Activated CD4-positive, alpha-beta T cell treated with anti-CD3 and anti-CD28 coated beads, Interleukin-2, amount 50 U/mL, for 1 hour (primary cell): ENCODE measurements around the gene RTP5.
A peak's percentile ranks its signal among the peaks of the same experiment; 100 is the strongest.
"Not testable (repeated sequence)": the region's sequence is repeated elsewhere in the genome, so short reads cannot be mapped to it uniquely, and the experiment has no call there.

Source experiments
- DNase-seq: peaks from one replicate; pipeline ENCODE4 v3.0.0-alpha.2; 2020

RTP5 gene

DNA sequence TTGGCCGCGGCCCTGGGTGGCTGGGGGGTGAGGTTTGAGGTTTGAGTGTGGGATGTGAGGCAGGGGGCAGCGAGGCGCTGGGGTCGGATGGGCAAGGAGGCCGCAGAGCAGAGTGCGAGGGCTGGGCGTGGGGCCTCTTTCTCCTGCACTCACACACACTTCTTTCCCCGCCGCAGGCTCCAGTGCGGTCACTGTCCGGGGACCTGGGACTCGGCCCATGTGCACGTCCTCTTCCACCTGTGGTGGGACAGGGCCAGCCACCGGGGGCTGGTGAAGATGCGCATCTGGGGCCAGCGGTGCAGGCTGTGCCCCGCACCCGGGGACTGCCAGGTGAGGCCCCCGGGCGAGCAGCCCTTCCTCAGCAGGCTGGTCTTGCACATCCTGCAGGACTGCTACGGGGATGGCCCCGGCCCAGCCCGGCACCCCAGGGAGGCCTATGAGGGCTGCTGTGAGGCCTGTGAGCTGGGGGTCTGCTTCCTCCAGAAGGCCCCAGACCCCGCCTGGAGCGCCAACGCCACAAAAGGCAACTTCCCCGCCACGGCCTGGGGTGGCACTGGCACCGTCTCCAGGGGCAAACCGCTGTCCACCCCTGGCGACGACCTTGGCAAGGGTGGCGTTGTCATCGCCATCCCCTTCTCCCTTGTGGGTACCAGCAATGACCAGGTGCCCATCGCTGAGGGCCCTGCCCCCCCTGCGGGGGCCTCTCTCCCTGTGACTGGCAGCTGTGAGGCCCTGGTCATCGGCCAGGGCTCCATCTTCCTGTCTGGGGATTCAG, 2.2 kb downstream of the RTP5 start:
- no peak for DNase-seq

DNA sequence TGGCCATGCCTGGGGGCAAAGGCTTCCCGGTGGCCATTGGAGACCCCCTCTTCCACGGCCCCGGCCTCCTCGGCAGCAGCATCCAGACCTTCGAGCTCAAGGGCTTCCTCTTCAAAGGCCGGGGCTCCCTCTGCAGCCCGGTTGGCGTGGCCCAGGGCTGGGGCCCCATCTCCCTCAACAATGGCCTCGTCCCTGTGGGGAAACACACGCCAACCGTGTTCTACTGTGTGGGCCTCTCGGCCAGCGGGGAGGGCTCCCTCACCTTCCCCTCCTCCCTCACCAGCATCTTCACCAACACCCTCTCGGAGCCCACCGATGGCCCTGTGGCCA, 2.7 kb downstream of the RTP5 start:
- DNase-seq = no peak

DNA sequence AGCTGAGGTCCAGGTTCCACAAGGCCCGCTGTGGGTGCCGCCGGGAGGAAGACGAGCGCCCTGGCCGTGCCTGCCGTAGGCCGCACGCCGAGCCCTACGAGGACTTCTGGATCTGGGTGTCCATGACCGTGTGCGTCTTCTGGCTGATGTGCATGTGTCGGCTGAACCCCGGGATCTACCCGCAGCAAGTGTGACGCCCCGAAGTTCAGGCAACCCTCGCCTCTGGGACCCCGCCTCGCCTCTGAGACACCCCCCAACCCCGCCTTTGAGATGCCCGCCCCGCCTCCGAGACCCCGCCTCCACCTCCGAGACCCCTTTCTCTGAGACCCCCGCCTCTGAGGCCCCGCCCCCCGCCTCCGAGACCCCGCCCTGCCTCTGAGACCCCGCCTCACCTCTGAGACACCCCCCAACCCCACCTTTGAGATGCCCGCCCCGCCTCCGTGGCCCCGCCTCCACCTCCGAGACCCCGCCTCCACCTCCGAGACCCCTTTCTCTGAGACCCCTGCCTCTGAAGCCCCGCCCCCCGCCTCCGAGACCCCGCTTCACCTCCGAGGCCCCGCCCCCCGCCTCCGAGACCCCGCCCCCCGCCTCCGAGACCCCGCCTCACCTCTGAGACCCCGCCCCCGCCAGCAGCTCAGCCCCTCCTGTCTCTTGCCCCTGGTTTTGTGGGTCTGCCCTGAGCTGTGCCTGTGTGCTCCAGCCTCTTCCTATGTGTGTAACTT, 3.7 kb downstream of the RTP5 start:
- DNase-seq = no peak

DNA sequence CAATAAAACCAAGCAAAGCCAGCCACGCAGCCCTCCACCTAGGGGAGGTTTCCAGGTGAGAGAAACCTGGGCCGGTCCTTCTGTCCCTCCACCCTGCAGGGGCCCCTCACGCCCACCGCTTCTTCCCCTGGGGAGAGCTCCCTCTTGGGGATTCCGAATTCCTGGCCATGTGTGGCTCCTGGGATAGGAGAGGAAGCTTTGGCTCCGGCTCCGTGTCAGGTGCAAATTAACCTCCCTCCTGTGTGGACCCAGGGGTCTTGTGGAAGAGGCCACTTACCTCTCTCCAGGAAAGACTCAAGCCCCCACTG, 4.2 kb downstream of the RTP5 start:
- DNase-seq = no peak

DNA sequence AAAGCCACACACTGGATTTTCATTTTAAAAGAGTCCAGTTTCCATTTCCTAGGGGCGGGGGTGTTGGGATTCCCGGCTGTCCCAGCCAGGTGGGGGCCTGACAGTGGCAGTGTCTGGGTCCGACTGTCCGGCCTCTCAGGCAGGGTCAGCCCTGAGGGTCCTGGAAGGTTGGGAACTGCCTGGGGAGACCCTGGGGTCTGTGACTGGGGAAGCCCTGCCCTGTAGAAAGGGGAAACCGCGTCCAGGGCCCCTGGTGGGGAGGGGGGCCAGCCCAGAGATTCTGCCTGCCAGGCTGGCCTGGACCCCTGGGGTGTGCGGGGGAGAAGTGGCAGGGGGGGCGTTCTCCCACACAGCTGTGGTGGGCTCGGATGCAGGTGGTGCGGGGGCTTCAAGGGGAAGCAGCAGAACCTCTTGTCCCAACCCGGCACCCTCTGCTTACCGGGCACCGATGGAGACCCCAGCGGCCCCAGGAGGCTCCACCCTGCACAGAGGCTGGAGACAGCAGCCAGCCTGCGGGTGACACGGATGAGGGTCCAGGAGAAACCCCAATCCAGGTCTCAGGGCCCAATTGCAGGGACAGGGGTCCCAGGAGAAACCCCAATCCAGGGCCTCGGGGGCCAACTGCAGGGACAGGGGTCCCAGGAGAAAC, 4.9 kb downstream of the RTP5 start:
- no peak for DNase-seq

DNA sequence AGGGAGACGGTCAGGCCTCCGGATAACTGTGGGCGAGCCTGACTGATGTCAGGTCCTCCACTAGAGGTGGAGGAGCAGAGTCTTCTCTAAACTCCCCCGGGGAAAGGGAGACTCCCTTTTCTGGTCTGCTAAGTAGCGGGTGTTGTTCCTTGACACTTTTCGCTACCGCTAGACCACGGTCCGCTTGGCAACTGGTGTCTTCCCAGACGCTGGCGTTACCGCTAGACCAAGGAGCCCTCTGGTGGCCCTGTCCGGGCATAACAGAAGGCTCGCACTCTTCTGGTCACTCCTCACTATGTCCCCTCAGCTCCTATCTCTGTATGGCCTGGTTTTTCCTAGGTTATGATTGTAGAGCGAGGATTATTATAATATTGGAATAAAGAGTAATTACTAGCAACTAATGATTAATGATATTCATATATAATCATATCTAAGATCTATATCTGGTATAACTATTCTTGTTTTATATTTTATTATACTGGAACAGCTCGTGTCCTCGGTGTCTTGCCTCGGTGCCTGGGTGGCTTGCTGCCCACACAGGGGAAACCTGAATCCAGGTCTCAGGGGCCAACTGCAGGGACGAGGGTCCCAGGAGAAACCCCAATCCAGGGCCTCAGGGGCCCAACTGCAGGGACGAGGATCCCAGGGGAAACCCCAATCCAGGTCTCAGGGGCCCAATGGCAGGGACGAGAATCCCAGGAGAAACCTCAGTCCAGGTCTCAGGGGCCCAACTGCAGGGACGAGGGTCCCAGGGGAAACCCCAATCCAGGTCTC, 6.4 kb downstream of the RTP5 start:
- DNase-seq = not testable (repeated sequence)

DNA sequence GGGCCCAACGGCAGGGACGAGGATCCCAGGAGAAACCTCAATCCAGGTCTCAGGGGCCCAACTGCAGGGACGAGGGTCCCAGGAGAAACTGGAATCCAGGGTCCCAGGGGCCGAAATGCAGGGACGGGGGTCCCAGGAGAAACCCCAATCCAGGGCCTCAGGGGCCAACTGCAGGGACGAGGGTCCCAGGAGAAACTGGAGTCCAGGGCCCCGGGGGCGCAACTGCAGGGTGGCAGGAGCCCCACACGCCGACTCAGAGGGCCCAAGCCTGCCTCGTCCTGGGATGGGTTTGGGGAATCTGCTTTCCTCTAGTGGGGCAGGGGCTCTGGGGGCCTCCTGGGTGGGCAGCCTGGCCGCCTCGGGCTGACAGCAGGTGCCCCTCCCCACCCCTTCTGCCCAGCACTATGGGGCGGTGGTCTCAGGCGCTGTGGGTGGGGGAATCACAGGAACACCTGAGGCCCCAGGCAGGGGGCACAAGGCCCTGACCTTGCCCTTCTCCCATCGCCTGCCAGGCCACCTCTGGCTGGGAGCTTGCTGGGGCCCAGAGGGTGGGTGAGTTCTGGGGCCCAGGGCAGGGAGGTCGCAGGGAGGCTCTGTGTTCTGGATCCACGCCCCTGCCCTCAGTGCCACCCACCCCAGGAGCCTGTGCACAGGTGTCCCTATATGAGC, 7.1 kb downstream of the RTP5 start:
- no peak for DNase-seq

DNA sequence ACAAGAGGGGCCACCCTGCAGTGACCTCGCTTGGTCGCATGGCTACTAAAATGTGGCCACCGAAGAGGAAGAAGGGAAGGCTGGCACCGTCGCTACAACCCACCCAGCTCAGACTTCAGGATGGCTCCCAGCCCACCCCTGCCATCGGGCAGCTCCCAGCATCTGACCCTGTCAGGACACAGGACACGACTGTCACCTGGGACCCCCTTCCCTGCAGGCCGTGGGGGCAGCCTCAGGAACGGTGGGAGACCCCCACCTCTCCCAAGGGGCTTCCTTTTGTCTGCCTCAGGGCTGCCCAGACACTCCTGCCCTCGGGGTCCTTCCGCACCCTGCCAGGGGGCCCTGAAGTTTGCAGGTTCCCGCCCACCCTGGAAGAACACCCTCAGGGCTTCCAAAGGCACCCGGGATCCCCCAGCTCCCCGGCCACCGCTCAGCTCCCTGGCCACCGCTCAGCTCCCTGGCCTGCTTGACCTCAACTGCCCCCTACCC, 7.7 kb downstream of the RTP5 start:
- DNase-seq = no peak

DNA sequence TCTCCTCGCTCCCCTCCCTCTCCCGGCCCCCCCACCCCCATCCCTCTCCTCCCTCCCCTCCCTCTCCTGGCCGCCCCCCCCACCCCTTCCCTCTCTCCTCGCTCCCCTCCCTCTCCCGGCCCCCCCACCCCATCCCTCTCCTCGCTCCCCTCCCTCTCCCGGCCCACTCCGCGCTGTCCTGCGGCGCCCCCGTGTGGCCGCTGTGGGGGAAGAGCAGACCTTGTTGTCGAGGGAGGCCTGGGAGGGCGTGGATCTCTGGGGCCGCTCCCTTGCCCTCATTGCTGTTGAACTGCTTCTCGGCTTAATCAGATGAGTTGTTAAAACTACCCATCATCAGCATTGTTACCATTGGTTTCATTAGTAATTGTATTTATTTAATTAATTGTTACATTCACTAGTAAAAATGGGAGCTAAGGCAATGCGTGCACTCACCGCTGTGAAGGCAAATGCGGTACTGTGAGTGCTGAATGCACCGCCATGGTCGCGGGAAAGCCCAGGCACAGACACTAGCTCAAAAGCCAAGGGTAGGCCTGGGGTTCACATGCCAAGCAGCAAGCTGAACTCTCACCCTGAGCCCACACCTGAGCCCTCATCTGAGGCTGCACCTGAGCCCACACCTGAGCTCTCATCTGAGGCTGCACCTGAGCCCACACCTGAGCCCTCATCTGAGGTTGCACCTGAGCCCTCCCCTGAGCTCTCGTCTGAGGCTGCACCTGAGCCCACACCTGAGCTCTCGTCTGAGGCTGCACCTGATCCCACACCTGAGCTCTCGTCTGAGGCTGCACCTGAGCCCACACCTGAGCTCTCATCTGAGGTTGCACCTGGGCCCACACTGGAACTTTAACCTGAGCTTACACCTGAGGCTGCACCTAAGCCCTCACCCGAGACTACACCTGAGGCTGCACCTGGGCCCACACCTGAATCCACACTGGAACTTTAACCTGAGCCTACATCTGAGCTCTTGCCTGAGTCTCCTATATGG, 8.8 kb downstream of the RTP5 start:
- DNase-seq = peak; percentile 71

DNA sequence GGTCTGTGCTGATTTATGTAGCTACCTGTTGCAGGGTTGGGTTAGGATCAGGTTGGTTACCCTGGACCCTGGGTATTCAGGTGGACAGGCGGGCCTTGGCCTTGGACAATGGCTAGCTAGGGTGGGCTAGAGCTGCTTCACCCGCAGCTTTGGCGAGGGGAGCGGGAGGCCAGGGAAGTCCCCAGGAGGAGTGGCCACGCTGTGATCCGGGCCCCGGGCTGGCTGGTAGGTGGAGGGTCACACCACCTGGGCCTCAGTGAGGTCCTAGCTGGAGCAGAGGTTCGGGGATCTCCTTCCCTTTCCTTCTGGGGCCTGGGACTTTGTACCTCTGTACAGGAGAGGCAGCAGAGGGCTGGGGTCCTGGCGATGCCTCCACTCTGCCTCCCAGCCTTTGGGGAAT, 9.8 kb downstream of the RTP5 start:
- DNase-seq = no peak

DNA sequence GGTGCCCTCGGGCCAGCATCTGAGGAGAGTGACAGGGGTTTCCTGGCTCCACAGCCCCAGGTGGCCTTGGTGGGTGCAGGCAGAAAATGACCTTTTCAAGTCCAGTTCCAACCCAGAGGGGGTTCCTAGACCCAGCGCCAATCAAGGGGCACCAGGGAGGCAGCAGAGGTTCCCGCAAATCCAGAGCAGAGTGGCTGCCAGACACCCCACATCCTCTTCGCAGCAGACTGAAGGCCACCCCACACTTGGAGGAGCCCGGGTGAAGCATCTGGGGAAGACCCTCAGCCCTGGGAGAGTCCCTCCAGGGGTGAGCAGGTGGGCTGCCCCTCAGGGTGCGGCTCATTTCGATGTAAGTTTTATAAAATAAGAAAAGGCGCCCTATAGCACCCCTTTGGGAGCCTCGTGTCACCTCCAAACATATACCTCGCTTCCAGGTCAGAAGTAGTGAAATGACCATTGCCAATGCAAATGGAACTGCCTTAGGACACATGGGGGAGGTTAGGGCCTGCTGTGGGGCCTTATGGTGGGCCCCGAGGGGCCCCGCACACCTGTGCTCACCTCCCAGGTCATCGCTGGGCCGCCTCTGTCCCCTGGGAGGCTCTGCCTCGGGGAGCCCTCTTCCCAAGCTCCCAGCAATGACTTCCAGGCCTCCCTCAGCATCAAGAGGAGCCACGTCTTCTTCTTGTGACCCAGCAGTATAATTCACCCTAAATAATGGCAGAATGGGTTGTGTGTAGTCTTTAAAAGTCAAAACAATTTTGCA, 11.0 kb downstream of the RTP5 start:
- DNase-seq = no peak

DNA sequence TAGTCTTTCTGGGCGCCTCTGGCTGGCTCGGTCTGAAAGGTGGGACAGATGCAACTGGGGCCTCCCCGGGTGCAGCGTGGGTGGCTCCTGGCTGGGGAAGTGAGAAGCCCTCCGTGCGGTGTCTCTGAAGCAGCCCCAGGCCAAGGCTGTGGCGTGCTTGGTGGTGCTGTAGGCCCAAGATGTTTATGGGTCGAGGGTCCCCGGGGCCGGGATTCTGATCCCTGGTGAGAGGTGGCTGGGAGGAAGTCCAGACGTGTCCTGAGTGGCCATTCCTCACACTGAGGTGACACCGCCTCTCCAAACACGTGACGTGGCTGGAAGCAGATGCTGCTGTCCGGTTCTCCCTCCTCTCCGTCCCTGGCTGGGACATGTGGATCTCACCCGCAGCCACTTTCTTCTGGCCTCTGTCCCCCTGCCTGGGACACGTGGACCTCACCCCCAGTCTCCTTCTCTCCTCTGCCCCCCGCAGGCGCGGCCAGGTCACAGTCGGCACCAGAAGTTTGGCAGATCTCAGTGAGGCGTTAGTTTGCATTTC, 12.6 kb downstream of the RTP5 start:
- DNase-seq = peak; percentile 30

DNA sequence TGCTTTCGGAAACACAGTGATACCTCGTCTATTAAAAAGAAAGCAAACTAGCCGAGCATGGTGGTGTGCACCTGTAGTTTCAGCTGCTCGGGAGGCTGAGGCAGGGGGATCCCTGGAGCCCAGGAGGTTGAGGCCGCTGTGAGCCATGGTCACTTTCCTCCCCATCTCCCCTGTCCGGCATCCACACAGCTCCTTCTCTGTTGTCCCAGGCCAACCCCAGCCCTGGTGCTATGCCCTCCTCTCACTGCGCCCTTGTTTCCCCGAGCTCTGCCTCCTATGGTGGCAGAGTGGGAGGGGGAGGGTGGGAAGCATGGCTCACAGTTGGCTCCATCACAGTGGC, 15.4 kb downstream of the RTP5 start:
- no peak for DNase-seq

DNA sequence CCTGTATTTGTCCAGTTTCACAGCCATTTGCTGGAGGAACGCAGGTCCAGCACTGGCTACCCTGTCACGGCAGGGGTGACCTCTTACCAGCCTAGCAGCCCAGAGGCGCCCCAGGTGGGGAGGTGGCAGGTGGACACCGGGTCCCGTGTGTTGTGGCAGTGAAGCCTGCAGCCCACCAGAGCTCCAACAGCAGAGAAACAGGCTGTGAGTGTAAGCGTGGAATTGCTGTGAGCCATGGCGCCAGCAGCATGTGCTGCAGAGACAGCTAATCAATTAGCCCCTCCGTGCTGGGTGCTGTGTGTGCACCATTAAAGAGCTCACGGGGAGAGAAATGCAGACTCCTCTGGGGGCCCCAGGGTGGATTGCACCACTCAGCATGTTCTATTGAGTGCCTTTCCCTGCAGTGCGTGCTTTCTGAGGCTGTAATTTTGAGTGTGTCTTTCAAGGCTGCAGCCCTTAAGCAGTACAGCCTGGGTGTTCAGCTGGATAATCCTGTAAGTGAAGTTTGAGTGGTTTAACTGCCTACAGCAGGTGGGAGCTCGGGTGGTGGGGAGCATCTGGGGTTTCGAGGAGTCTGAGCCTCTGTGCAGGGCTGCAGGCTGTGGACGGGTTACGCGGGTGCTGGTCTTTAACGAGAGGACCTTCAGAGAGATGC, 15.9 kb downstream of the RTP5 start:
- no peak for DNase-seq

DNA sequence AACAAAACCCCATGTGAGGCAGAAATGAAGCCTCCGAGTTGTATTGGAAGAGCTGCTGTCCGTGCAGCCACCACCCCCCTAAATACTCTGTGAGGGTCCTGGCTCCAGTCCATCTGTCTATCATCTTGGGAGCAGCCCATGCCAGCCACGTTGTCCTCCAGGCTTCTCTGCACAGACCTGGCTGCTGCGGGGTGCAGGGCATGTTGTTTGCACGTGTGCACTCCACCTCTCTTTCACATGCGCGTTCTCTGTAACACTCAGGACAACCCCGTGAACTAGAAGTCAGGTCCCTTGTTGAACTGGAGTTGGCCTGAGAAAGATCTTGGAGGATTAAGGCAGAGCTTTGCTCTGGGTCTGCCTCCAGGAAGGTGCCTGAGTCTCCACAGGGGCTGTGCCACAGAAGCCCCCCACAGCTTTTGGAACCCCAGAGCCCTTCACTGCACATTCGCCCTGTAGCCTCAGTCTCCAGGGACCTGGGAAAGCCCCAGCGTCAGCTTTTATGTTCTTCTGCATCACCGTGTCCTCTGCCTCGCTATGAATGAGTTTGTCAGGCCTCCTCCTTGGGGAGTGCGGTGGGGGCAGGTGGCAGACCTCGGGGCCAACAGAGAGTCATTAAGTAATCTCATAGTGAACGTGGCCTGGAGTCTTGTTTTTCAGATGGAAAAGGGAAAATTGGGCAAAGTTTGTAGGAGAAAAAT, 16.6 kb downstream of the RTP5 start:
- no peak for DNase-seq

DNA sequence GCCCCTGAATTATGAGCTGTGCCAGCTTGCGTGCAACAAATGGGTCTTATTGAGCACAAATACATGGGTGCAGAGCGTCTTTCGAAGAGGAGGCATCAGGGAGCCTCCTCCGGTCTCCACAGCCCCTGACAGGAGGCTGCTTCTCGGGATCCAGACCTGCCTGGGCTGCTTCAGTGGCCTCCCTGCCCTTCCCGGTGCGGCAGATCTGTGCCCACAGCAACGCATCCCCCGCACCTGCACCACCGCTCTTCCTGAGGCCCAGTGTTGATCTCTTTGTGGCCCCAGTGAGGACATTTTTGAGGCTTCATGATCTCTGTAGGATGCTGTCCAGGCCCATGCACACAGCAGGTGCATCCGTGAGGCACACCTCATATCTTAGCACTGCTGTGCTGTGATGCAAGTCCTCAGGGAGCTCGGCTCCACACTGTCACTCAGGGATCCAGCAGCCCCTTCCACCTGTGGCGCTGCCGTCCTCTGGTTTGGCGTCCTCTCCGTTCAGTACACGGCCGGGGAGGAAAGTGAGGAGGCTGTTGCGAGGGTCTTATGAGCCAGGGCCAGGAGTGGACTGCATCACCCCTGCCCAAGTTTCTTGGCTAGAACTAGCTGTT, 17.4 kb downstream of the RTP5 start:
- no peak for DNase-seq

DNA sequence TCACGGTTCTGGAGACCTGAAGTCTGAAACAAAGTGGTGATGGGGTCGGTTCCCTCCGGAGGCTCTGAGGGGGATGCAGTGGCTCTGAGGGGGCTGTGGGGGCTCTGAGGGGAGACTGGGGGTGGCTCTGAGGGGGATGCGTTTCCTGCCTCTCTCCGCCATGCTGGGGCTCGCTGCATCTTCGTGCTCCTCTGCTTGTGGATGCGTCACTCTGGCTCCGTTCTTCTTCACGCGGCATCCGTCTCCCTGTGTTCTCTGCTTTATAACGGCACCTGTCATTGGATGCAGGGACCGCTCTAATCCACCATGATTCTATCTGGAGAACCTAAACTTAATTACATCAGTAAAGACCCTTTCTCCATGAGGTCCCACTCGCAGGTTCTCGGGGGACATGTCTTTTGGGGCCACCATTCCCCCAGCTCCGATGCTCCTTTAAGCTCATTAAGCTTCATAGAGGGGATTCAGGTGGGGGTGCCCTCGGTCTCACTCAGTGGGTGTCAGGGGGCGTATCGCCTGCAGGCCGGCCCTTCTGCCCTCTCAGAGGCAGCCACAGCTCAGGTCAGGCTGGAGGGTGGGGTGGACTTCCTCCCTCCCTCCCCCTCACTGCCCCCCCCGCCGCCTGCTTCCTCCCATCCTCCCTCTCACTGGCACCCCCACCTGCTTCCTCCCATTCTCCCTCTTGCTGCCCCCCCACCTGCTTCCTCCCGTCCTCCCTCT, 18.4 kb downstream of the RTP5 start:
- no peak for DNase-seq

DNA sequence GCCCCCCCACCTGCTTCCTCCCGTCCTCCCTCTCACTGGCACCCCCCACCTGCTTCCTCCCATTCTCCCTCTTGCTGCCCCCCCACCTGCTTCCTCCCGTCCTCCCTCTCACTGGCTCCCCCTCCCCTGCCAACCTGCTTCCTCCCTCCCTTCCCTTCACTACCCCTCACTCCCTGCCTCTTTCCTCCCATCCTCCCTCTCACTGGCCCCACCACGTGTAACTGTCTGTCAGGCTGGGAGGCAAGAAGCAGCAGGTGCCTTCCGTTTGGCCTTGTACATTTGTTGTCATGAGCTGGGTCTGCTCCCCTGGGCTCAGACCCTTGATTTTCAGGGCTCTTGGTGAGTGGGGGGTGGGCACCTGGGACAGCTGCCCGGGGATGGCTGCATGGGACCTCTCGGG, 19.1 kb downstream of the RTP5 start:
- no peak for DNase-seq
